Hematopoietic multipotent progenitor cell treated with erythropoietin and hydrocortisone succinate and interleukin-3 and kit ligand, for 17 days (in vitro differentiated cells): ENCODE measurements around the gene ITPR1.

Experiments used
- DNase-seq: peaks from one replicate; pipeline ENCODE4 v3.0.0-alpha.2; 2015; ENCODE audit warnings: low spot score

The ITPR1 gene

GRCh38 chr3:4686619-4687018, 193.5 kb downstream of the ITPR1 start:
- DNase-seq = no peak

DNA sequence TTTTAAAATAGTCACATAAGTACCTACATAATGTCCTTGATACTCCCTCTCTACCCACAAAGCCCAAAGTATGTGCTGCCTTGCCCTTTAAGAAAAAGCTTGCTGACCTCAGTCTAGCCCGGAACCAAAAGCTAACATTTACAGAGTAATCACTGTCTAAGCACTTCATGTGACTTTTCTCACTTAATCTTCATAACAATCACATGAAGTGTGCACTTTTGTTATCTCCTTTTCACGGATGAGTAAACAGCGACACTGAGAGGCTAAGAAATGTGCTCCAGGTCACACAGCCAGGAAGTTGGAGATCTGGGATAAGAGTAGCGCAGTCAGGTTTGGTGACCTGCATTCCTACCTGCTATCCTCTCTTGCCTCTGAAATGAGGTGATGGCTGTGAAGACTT, 194.0 kb downstream of the ITPR1 start:
- DNase-seq = no peak

- no peak for DNase-seq
These were observed 194.4 kb downstream of the ITPR1 start for GRCh38 chr3:4687596-4687995.

DNA sequence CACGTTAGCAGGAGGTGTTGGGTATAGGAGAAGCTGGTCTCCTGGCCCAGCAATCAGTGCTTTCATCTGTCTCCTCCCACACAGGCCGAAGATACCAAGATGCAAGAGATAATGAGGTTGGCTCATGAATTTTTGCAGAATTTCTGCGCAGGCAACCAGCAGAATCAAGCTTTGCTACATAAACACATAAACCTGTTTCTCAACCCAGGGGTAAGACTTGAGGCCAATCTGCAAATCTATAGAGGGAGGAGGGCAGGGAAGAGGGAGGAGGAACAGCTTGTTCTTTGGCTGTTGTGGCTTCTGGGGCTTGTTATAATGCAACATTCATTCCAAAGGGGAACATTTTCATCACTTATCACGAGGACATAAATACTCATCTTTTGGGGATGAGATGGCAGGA, 195.3 kb downstream of the ITPR1 start:
- no peak for DNase-seq

GRCh38 chr3:4689021-4689420, 195.9 kb downstream of the ITPR1 start:
- DNase-seq = no peak

- DNase-seq = no peak
These were observed 197.1 kb downstream of the ITPR1 start for GRCh38 chr3:4690277-4690676.

GRCh38 chr3:4693620-4694019, 200.5 kb downstream of the ITPR1 start:
- DNase-seq = no peak

GRCh38 chr3:4695846-4696245, 202.7 kb downstream of the ITPR1 start:
- no peak for DNase-seq

DNA sequence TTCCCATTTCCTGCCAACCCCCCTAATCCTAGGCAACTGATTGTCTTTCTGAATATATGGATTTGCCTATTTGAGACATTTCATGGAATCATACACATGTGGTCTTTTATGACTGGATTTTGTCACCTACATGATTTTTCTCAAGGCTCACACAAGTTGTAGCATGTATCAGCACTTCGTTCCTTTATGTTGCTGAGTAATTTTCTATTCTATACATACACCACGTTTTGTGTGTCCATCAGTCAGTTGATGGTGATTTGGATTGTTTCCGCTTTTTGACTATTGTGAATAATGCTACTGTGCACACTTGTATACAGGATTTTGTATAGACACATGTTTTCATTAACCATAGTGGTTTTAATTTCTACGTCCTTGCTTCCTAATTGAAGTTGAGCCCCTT, 203.1 kb downstream of the ITPR1 start:
- no peak for DNase-seq

DNA sequence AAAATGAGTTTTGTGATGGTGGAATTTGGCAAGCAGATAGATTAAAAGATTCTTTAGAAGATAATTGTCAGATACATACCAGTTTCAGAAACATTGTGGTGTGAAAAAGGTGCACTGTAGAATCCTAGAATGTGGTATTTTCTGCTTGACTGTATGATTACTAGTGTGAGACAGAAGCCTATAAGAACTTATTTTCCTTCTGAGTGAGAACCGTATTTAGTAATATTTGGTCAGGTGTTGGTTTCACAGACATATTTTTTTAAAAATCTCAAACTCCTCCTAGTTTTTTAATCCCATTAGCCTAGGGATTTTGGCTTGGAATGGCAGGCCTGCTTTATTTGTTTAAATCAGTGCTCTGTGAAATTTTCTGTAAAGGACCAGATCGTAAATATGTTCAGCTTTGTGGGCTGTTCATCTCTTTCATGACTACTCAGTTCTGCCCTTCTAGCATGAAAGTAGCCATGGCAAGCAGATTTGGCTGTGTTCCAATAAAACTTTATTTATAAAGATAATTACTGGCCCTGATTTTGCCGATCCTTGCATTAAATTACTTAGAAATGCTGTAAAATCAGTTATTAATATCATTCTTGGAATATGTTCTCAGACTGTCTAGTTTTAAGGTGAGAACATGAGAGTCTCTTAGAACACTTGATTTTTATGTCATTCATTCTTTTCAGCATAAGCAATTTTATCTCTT, 205.1 kb downstream of the ITPR1 start:
- DNase-seq = no peak

DNA sequence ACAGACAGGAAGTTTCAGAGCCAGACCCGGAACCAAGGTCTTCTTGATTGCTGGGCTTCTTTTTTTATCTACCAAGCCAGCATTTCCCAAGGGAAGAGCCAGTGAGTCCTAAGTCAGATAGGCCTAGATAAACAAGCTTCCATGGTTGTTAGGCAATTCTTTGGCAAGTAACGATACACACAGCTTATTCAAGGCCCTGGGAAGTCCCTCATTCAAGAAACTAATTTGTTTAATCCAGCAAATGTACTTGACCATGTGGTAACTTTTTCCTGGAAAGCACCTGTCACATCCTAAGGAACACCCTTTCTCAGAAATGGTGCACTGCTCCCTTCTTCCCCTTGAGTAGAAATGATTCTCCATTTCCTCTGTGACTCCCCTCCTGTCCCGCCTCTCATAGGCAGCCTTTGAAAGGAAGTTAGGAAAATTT, 209.9 kb downstream of the ITPR1 start:
- no peak for DNase-seq

- no peak for DNase-seq
These were observed 211.4 kb downstream of the ITPR1 start for GRCh38 chr3:4704552-4704951.

GRCh38 chr3:4707324-4707723, 214.2 kb downstream of the ITPR1 start:
- no peak for DNase-seq

DNA sequence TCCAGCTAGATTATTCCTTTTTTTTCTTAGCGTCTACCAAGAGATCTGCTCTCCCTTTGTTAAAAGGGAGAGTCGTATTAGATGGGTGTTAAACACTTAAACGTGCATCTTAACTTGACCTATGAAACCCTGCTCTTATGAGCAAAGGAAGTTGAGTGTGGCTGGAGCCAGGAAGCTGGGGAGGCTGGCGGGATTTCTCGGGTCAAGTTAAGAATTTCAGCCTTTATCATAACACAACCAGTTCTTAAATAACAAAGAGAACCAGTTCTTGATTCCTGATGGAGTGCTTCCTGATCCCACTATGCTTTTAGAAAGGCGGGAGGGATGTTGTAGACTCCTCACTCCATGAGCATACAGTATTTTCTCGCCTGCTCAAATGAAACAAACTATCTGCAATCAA, 215.1 kb downstream of the ITPR1 start:
- DNase-seq = no peak

GRCh38 chr3:4709341-4709740, 216.2 kb downstream of the ITPR1 start:
- no peak for DNase-seq

DNA sequence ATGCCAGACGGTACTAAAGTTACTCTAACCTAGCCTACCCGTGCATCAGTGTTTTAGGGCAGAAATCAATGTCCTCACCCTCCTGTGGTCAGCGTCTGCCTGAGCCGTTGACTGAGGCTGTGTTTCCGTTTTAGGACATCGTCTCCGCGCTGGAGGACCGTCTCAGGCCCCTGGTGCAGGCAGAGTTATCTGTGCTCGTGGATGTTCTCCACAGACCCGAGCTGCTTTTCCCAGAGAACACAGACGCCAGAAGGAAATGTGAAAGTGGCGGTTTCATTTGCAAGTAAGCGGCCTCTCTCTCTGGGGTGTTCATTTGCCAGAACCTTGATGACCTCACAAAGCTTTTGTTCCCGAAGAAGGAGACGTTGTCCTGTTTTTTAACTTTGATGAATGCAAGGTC, 217.0 kb downstream of the ITPR1 start:
- DNase-seq = no peak

DNA sequence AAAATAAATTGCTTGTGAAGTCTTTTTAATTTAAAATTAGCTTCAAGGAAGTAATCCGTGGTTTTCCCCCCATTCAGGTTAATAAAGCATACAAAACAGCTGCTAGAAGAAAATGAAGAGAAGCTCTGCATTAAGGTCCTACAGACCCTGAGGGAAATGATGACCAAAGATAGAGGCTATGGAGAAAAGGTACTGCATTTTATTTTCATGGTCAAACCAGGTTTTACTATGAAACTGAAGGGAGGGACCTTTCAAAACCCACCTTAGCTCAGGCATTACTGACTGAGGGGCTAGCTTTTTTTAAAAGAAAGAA, 218.5 kb downstream of the ITPR1 start:
- no peak for DNase-seq

- DNase-seq = no peak
These were observed 219.0 kb downstream of the ITPR1 start for GRCh38 chr3:4712109-4712508.

GRCh38 chr3:4714045-4714444, 220.9 kb downstream of the ITPR1 start:
- no peak for DNase-seq

DNA sequence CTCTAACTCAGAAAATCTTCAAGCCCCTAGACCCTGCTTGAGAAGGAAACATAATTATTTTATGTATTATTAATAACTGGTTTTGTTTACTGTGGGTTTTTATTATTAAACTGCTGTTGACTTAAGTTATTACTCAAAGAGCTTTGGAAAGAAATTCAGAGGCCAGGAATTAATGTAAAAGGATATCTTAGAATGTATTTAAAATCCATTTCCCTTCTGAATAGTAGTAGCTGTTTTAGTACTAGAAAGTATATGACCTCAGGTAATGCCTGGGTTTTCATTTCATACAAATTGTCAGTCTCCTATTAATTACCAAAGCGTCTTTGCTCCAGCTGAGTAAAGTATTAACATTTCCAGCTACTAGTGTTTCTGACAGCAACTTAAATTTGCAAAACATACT, 223.1 kb downstream of the ITPR1 start:
- DNase-seq = no peak

- no peak for DNase-seq
These were observed 223.7 kb downstream of the ITPR1 start for GRCh38 chr3:4716706-4717362.

DNA sequence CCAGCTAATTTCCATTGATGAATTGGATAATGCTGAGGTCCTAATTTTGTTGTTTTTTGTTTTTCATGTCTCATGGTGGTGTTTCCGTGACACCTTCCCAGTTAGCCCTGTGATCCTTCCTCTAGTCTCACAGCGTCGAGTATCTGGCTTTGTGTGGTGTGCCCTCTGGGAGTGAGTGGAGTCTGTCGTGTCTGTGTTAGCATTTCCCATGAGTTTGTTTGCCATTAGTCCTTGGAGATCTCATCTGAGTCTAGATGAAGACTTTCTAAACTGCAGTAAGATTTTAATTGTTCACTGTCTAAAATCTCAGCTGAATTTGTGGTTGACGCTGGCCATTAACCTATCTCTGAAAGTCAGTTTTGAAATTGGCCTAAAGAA, 224.2 kb downstream of the ITPR1 start:
- DNase-seq = no peak

DNA sequence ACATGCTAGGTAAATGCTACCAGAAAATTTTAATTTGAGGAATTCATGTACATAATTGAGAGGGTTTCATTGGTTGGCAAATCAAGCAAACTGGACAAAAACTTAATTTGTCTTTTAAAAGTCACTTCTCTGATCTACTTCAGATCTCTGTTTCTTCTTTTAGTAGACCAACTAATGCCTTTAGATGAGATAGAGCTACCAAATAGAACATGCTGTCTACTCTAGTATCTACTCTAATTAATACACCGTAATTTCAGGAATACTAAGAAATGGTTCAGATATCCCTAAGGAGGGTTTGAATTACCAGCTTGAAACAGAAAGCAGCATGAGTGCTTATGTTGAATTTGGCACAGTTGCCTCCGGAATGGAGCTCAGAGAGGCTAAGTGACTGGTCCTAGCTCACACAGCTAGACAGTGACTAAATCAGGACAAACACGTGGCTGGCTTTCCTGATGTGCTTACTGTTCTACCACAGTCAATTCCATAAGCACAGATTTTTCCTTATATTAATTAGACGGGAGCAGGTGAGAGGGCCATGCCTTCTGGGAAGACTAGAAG, 225.1 kb downstream of the ITPR1 start:
- no peak for DNase-seq

- no peak for DNase-seq
These were observed 225.9 kb downstream of the ITPR1 start for GRCh38 chr3:4719046-4719501.
